AG04449 (cell line): ENCODE results near the gene PRR35.

Source experiments
- CTCF ChIA-PET: fragments of 350-600 bp; formaldehyde crosslinking; extraction: SDS; loops from one replicate; lab custom pipeline; 2021; ENCODE audit warnings: antibody characterized with exemption; lab: Yijun Ruan, JAX
- POLR2A ChIA-PET: fragments of 400-600, 350-600 bp; formaldehyde crosslinking; extraction: SDS; loops from one replicate; lab custom pipeline; 2020; ENCODE audit warnings: antibody characterized with exemption, inconsistent platforms; lab: Yijun Ruan, JAX
- DNase-seq: peaks from one replicate; pipeline ENCODE4 v3.0.0-alpha.2; 2010; ENCODE audit warnings: low read depth, low spot score
- H3K4me3 ChIP-seq: 2 replicates; pipeline ENCODE4 v1.5.1; 2011; ENCODE audit warnings: low read depth, mild to moderate bottlenecking, control low read depth, low read length
- CTCF ChIP-seq: IDR thresholded peaks from one replicate; pipeline ENCODE4 v1.5.1; 2011; ENCODE audit warnings: mild to moderate bottlenecking, moderate library complexity, low read length, control low read depth, inconsistent platforms; ENCODE audit not compliant: insufficient read depth; ENCODE audit errors: missing control alignments

PRR35 gene

GRCh38 chr16:560204-560700, at the start of gene PRR35:
Gene PRR35, plus strand, starts transcription at chr16:560394. Its CDS starts 2,901 bp downstream, at chr16:563295.
- TF ChIP-seq CTCF: no peak
- no peak within 1 kb of the TSS for H3K4me3 ChIP-seq
- DNase-seq: no peak
- ChIA-PET CTCF (no interaction called here), POLR2A (no interaction called here)

GRCh38 chr16:512802-513201, 47.4 kb upstream of the PRR35 start:
- ChIA-PET CTCF (no interaction called here), POLR2A (no interaction called here)
- H3K4me3 ChIP-seq: no peak overlapping the region
- TF ChIP-seq CTCF: no peak
- DNase-seq: no peak

GRCh38 chr16:513950-514349, 46.2 kb upstream of the PRR35 start:
- no peak overlapping the region for H3K4me3 ChIP-seq
- POLR2A ChIA-PET: no interaction called here
- TF ChIP-seq CTCF: no peak
- CTCF ChIA-PET: no interaction called here
- DNase-seq: no peak

- H3K4me3 ChIP-seq: no peak overlapping the region
- ChIA-PET CTCF (no interaction called here), POLR2A (no interaction called here)
- no peak for TF ChIP-seq CTCF
- no peak for DNase-seq
These were observed 44.8 kb upstream of the PRR35 start for GRCh38 chr16:515175-515938.

- DNase-seq: no peak
- CTCF ChIA-PET: no interaction called here
- no peak for TF ChIP-seq CTCF
- POLR2A ChIA-PET: no interaction called here
- no peak overlapping the region for H3K4me3 ChIP-seq
These were observed 44.3 kb upstream of the PRR35 start for GRCh38 chr16:515939-516226.

GRCh38 chr16:516301-516700, 43.9 kb upstream of the PRR35 start:
- ChIA-PET POLR2A (no interaction called here), CTCF (no interaction called here)
- no peak for DNase-seq
- no peak overlapping the region for H3K4me3 ChIP-seq
- TF ChIP-seq CTCF: no peak
